ENCODE measurements around the gene CFAP298. TPM values are rescaled to one million over a fixed set of nuclear protein-coding genes. Genes with fewer than 3 reads are reported as not detected.

CFAP298 gene
- total and polyA plus RNA-seq, 10 of the 15 experiments (the other 5 are each of a cell fraction or from before 2014, with no cell fraction given), result 9.5 to 79.1 (median 30.2) TPM

- TF ChIP-seq BCL3 (IDR thresholded peaks at IDR 0.05; ENCODE audit: borderline replicate concordance, insufficient read depth, low read depth, low read length, poor library complexity, severe bottlenecking) (no peak), CTCF (IDR thresholded peaks at IDR 0.05 in 2 of 3, conservative IDR thresholded peaks at IDR 0.05 in 1 of 3; ENCODE audit: control insufficient read depth in 2 of 3, extremely low read depth in 1 of 3, insufficient read depth in 1 of 3, low read depth in 3 of 3, low read length in 3 of 3) (no peak), E4F1 (IDR thresholded peaks at IDR 0.05; ENCODE audit: borderline replicate concordance, partially characterized antibody) (peak; percentile 71), SMARCA5 (IDR thresholded peaks at IDR 0.05) (no peak), EED (IDR thresholded peaks at IDR 0.05; ENCODE audit: low read depth) (no peak; the same call in none of the 2 replicates), EZH2 (IDR thresholded peaks at IDR 0.05; ENCODE audit: borderline replicate concordance, control insufficient read depth, low read depth, low read length) (no peak), CEBPB (IDR thresholded peaks at IDR 0.05; ENCODE audit: borderline replicate concordance in 1 of 2, low read depth in 2 of 2, low read length in 2 of 2) (no peak), MXI1 (IDR thresholded peaks at IDR 0.05; ENCODE audit: low read depth, low read length) (peak; percentile 80), YBX1 (IDR thresholded peaks at IDR 0.05) (no peak), SIX5 (IDR thresholded peaks at IDR 0.05; ENCODE audit: low read depth, low read length, severe bottlenecking) (peak; percentile 61), NR2C2 (IDR thresholded peaks at IDR 0.05; ENCODE audit: borderline replicate concordance, control insufficient read depth, insufficient read length, low read depth) (no peak), KAT2A (conservative IDR thresholded peaks at IDR 0.05; ENCODE audit: control insufficient read depth, low read depth, low read length) (no peak), E2F8 (IDR thresholded peaks at IDR 0.05; ENCODE audit: low read depth, partially characterized antibody) (peak; percentile 91), HDAC2 (IDR thresholded peaks at IDR 0.05) (no peak), BACH1 (IDR thresholded peaks at IDR 0.05; ENCODE audit: borderline replicate concordance) (no peak), SRF (IDR thresholded peaks at IDR 0.05; ENCODE audit: low read depth in 2 of 2, low read length in 2 of 2) (peak; percentile 26 to 56; a peak in 1 of 4 replicates), TAF1 (IDR thresholded peaks at IDR 0.05; ENCODE audit: borderline replicate concordance, low read depth, low read length) (peak; percentile 29; the same call in 1 of the 2 replicates)
Observed at GRCh38 chr21:32612075-32612998, at the start of gene CFAP298 (continued).
